SU-DHL-6 (cell line): Measurements from ENCODE around the gene TESPA1.

Source experiments
- H2AFZ ChIP-seq: fragments of 200-600 bp; sonication (generic); 2 replicates; pipeline ENCODE4 v1.6.1; 2014; ENCODE audit warnings: low read depth, mild to moderate bottlenecking, moderate library complexity, mixed read lengths, antibody characterized with exemption, low read length; ENCODE audit not compliant: severe bottlenecking
- H3F3A ChIP-seq: fragments of 200-600 bp; shearing (Covaris generic); 2 replicates; pipeline ENCODE4 v1.6.0; 2016; ENCODE audit warnings: antibody characterized with exemption, mild to moderate bottlenecking; ENCODE audit not compliant: insufficient read depth
- H3K27ac ChIP-seq: fragments of 200-600 bp; sonication (generic); 2 replicates; pipeline ENCODE4 v1.5.1; 2016; ENCODE audit warnings: low read depth, mild to moderate bottlenecking, low read length, moderate library complexity, mixed read lengths
- H3K27me3 ChIP-seq: fragments of 200-600 bp; sonication (generic), shearing (Covaris generic); 2 replicates; pipeline ENCODE4 v1.6.0; 2014; ENCODE audit warnings: mild to moderate bottlenecking, low read length
- H3K36me3 ChIP-seq: fragments of 200-600 bp; sonication (generic); 2 replicates; pipeline ENCODE4 v1.6.1; 2014; ENCODE audit warnings: mild to moderate bottlenecking, low read length, mixed read lengths
- H3K4me2 ChIP-seq: fragments of 300-600, 200-600 bp; shearing (Covaris generic), sonication (generic); 2 replicates; pipeline ENCODE4 v1.6.0; 2014; ENCODE audit warnings: low read length, low read depth, mild to moderate bottlenecking; ENCODE audit not compliant: poor library complexity, severe bottlenecking
- H3K4me3 ChIP-seq: fragments of 200-600 bp; sonication (generic); 2 replicates; pipeline ENCODE4 v1.5.1; 2014; ENCODE audit warnings: antibody characterized with exemption, low read length, mild to moderate bottlenecking, mixed read lengths; ENCODE audit not compliant: insufficient read depth, poor library complexity, severe bottlenecking
- H3K79me2 ChIP-seq: fragments of 200-600 bp; sonication (generic); 2 replicates; pipeline ENCODE4 v1.6.1; 2014; ENCODE audit warnings: mild to moderate bottlenecking, low read length, moderate library complexity; ENCODE audit not compliant: insufficient read depth
- H3K9ac ChIP-seq: fragments of 200-600 bp; sonication (generic); 2 replicates; pipeline ENCODE4 v1.7.0; 2014; ENCODE audit warnings: mild to moderate bottlenecking, low read length
- H3K9me2 ChIP-seq: fragments of 200-600 bp; sonication (generic); replicated peaks from 2 replicates; pipeline ENCODE4 v1.6.1; 2014; ENCODE audit warnings: low read length; ENCODE audit not compliant: insufficient read depth
- H3K9me3 ChIP-seq: fragments of 200-600 bp; sonication (generic); 2 replicates; pipeline ENCODE4 v1.6.1; 2014; ENCODE audit warnings: low read length, mixed read lengths; ENCODE audit not compliant: insufficient read depth
- H4K20me1 ChIP-seq: fragments of 200-600 bp; sonication (generic); 2 replicates; pipeline ENCODE4 v1.6.1; 2014; ENCODE audit warnings: low read depth, mild to moderate bottlenecking, antibody characterized with exemption, low read length, moderate library complexity, mixed read lengths
- EZH2phosphoT487 ChIP-seq: fragments of 200-600 bp; sonication (generic), shearing (Covaris generic); conservative IDR thresholded peaks from 2 replicates; pipeline ENCODE4 v1.6.1; 2018; ENCODE audit warnings: mild to moderate bottlenecking, antibody characterized with exemption, low read length, moderate library complexity, mixed read lengths
- TF ChIP-seq, protein P1 (sequence below): fragments of 200-600 bp; sonication (generic); IDR thresholded peaks from one replicate; pipeline ENCODE4 v1.5.1; 2017; ENCODE audit warnings: antibody characterized with exemption, mild to moderate bottlenecking, low read length, moderate library complexity; ENCODE audit not compliant: insufficient read depth, poor library complexity, severe bottlenecking

The TESPA1 gene

DNA sequence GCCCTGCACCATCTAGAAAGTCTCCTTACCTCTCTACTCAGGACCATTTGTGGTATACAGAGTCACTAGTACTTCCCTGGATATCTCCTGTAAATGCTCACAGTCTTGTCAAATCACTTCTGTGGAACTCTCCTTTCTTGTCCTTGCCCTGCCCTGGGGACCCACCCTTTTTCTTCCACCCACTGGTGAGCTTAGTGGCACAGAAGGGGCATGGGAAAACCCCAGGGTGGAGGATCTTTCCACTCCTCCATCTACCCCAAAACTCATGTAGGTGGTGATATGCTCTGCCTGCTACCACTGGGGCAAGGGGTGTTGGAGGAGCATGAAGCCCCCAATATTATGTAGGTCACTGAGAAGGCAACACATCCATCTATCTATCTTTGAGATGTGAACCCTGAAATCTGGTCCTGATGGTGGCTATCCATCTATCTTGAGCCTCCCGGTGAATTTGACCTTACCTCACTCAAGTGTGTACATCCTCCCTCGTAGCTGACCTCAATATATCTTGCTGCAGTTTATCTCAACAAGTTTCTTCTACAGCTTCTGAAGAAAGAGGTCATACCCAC, 943 bp downstream of the TESPA1 start:
- peak overlapping the region; percentile 58; the same call in 1 of the 2 replicates for H3K9ac ChIP-seq
- no peaks in the 10 kb centered on the region for H3K9me2 ChIP-seq
- no peaks in the 10 kb centered on the region for H3K36me3 ChIP-seq
- H2AFZ ChIP-seq, result no peak overlapping the region
- H3F3A ChIP-seq, result no peaks in the 10 kb centered on the region
- peak overlapping the region; percentile 55 for H3K4me3 ChIP-seq
- H3K27me3 ChIP-seq, result no peaks in the 10 kb centered on the region
- no peak for TF ChIP-seq EZH2phosphoT487
- TF ChIP-seq, protein P1, sequence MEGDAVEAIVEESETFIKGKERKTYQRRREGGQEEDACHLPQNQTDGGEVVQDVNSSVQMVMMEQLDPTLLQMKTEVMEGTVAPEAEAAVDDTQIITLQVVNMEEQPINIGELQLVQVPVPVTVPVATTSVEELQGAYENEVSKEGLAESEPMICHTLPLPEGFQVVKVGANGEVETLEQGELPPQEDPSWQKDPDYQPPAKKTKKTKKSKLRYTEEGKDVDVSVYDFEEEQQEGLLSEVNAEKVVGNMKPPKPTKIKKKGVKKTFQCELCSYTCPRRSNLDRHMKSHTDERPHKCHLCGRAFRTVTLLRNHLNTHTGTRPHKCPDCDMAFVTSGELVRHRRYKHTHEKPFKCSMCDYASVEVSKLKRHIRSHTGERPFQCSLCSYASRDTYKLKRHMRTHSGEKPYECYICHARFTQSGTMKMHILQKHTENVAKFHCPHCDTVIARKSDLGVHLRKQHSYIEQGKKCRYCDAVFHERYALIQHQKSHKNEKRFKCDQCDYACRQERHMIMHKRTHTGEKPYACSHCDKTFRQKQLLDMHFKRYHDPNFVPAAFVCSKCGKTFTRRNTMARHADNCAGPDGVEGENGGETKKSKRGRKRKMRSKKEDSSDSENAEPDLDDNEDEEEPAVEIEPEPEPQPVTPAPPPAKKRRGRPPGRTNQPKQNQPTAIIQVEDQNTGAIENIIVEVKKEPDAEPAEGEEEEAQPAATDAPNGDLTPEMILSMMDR, result no peak
- H3K4me2 ChIP-seq, result peak overlapping the region; percentile 84
- H4K20me1 ChIP-seq, result no peaks in the 10 kb centered on the region
- H3K9me3 ChIP-seq, result no peaks in the 10 kb centered on the region
- no peaks in the 10 kb centered on the region for H3K79me2 ChIP-seq
- no peak overlapping the region for H3K27ac ChIP-seq

DNA sequence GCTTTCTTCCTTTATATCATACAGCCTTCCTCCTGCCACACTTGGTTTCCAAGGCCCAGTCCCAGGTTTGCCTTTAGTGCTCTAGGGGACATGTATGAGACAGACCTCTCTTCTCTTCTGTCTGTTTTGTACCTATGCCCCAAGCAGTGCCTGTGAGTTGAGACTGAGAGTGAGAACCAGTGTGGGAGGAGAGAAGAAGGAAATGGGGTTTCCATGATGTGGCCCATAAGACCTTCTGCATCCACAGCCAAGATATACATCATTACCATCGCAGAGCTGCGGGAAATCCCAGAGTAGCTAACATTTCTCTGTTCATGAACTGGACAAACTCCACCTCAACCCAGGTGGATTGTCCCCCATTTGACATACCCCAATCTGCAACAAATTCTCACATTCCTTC, 2.8 kb downstream of the TESPA1 start:
- H2AFZ ChIP-seq, result no peak overlapping the region
- no peaks in the 10 kb centered on the region for H3F3A ChIP-seq
- no peaks in the 10 kb centered on the region for H3K27me3 ChIP-seq
- TF ChIP-seq, protein P1, result no peak
- TF ChIP-seq EZH2phosphoT487, result no peak
- H3K79me2 ChIP-seq, result no peaks in the 10 kb centered on the region
- no peaks in the 10 kb centered on the region for H3K36me3 ChIP-seq
- H3K9me3 ChIP-seq, result no peaks in the 10 kb centered on the region
- H3K9ac ChIP-seq, result no peak overlapping the region
- no peaks in the 10 kb centered on the region for H3K9me2 ChIP-seq
- no peaks in the 10 kb centered on the region for H4K20me1 ChIP-seq
- H3K4me2 ChIP-seq, result no peak overlapping the region
- no peak overlapping the region for H3K4me3 ChIP-seq
- no peak overlapping the region for H3K27ac ChIP-seq

GRCh38 chr12:54980341-54980740, 4.2 kb downstream of the TESPA1 start:
- no peaks in the 10 kb centered on the region for H4K20me1 ChIP-seq
- no peaks in the 10 kb centered on the region for H3K9me3 ChIP-seq
- no peaks in the 10 kb centered on the region for H3F3A ChIP-seq
- H3K9ac ChIP-seq, result no peak overlapping the region
- H3K27me3 ChIP-seq, result no peaks in the 10 kb centered on the region
- no peaks in the 10 kb centered on the region for H3K79me2 ChIP-seq
- H3K27ac ChIP-seq, result no peak overlapping the region
- no peaks in the 10 kb centered on the region for H3K9me2 ChIP-seq
- no peak overlapping the region for H2AFZ ChIP-seq
- no peaks in the 10 kb centered on the region for H3K36me3 ChIP-seq
- TF ChIP-seq, protein P1, result no peak
- no peak for TF ChIP-seq EZH2phosphoT487
- no peak overlapping the region for H3K4me2 ChIP-seq
- H3K4me3 ChIP-seq, result no peak overlapping the region
